Measurements from ENCODE around the gene CHD8. TPM values are rescaled to one million over a fixed set of nuclear protein-coding genes. Genes with fewer than 3 reads are reported as not detected.

CHD8 gene
- total and polyA plus RNA-seq, 2 of the 13 experiments (the other 11 are each of a cell fraction or from before 2014, with no cell fraction given), result 35.1 to 79.6 TPM

- DNase-seq (ENCODE audit: low spot score) (no peak), FAIRE-seq (no peak), ATAC-seq (peak; percentile 55; the same call in 2 of the 3 replicates)
- Histone ChIP-seq H4K20me1 (ENCODE audit: insufficient read depth, low read length) (no peaks in the 10 kb centered on the region), H3K9ac (ENCODE audit: insufficient read depth, low read depth, low read length) (peak overlapping the region; percentile 4; the same call in 1 of the 2 replicates), H3K36me3 (replicated peaks in 1 of 2; ENCODE audit: control insufficient read depth in 1 of 2, insufficient read depth in 2 of 2, low read length in 2 of 2) (no peaks in the 10 kb centered on the region), H3K4me2 (ENCODE audit: low read depth, low read length) (peak overlapping the region; percentile 48), H3K27ac (ENCODE audit: extremely low read length, insufficient read depth, low read length) (no peak overlapping the region), H3K4me1 (ENCODE audit: insufficient read depth, low read length) (no peaks in the 10 kb centered on the region), H3K4me3 (replicated peaks in 1 of 3; ENCODE audit: insufficient read depth in 1 of 3, low read depth in 2 of 3, low read length in 3 of 3) (peak overlapping the region in 1 of 3 experiments; percentile 4; a peak in 1 of 6 replicates), H3K9me3 (ENCODE audit: low read length) (no peaks in the 10 kb centered on the region), H3K27me3 (ENCODE audit: control insufficient read depth in 1 of 2, insufficient read depth in 2 of 2, low read length in 2 of 2) (no peaks in the 10 kb centered on the region), H2AFZ (ENCODE audit: low read length) (peak overlapping the region; percentile 75), H3K79me2 (ENCODE audit: insufficient read depth, low read length) (no peaks in the 10 kb centered on the region)
- TF ChIP-seq ZNF703 (CRISPR knock-in tag; IDR thresholded peaks at IDR 0.05; ENCODE audit: borderline replicate concordance) (no peak), ZMYM3 (CRISPR knock-in tag; IDR thresholded peaks at IDR 0.05) (peak; percentile 60; the same call in 1 of the 2 replicates), ZNF121 (CRISPR knock-in tag; IDR thresholded peaks at IDR 0.05) (peak; percentile 80), POGZ (CRISPR knock-in tag; IDR thresholded peaks at IDR 0.05) (0 out of 2 replicates have a peak, but pooled peaks have one; percentile 15), ZNF460 (CRISPR knock-in tag; IDR thresholded peaks at IDR 0.05; ENCODE audit: borderline replicate concordance) (peak; percentile 95), KDM1A (CRISPR knock-in tag; IDR thresholded peaks at IDR 0.05) (peak; percentile 39; the same call in 1 of the 2 replicates), GFI1 (CRISPR knock-in tag; IDR thresholded peaks at IDR 0.05; ENCODE audit: borderline replicate concordance) (0 out of 2 replicates have a peak, but pooled peaks have one; percentile 21)
- TF ChIP-seq, protein P1, sequence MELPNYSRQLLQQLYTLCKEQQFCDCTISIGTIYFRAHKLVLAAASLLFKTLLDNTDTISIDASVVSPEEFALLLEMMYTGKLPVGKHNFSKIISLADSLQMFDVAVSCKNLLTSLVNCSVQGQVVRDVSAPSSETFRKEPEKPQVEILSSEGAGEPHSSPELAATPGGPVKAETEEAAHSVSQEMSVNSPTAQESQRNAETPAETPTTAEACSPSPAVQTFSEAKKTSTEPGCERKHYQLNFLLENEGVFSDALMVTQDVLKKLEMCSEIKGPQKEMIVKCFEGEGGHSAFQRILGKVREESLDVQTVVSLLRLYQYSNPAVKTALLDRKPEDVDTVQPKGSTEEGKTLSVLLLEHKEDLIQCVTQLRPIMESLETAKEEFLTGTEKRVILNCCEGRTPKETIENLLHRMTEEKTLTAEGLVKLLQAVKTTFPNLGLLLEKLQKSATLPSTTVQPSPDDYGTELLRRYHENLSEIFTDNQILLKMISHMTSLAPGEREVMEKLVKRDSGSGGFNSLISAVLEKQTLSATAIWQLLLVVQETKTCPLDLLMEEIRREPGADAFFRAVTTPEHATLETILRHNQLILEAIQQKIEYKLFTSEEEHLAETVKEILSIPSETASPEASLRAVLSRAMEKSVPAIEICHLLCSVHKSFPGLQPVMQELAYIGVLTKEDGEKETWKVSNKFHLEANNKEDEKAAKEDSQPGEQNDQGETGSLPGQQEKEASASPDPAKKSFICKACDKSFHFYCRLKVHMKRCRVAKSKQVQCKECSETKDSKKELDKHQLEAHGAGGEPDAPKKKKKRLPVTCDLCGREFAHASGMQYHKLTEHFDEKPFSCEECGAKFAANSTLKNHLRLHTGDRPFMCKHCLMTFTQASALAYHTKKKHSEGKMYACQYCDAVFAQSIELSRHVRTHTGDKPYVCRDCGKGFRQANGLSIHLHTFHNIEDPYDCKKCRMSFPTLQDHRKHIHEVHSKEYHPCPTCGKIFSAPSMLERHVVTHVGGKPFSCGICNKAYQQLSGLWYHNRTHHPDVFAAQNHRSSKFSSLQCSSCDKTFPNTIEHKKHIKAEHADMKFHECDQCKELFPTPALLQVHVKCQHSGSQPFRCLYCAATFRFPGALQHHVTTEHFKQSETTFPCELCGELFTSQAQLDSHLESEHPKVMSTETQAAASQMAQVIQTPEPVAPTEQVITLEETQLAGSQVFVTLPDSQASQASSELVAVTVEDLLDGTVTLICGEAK (IDR thresholded peaks at IDR 0.05), result no peak
- TF ChIP-seq, protein P1 (CRISPR knock-in tag; IDR thresholded peaks at IDR 0.05), result no peak
- TF ChIP-seq, protein P2, sequence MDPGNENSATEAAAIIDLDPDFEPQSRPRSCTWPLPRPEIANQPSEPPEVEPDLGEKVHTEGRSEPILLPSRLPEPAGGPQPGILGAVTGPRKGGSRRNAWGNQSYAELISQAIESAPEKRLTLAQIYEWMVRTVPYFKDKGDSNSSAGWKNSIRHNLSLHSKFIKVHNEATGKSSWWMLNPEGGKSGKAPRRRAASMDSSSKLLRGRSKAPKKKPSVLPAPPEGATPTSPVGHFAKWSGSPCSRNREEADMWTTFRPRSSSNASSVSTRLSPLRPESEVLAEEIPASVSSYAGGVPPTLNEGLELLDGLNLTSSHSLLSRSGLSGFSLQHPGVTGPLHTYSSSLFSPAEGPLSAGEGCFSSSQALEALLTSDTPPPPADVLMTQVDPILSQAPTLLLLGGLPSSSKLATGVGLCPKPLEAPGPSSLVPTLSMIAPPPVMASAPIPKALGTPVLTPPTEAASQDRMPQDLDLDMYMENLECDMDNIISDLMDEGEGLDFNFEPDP (CRISPR knock-in tag; conservative IDR thresholded peaks at IDR 0.05), result 0 out of 2 replicates have a peak, but pooled peaks have one; percentile 42
- 48% methylated on average over 13 of the region's 13 CpGs for WGBS (ENCODE audit: low lambda C conversion rate)
- in situ Hi-C loops (cut with HindIII; ENCODE audit: extremely low pct_ligation_motif_present, low pct_unique_long_range_greater_than_20kb), result no loop called here
- CTCF ChIA-PET (ENCODE audit: low intra/inter-chr PET ratio, low total read pairs), result no interaction called here
- no TSS peak for BruUV-seq (replicated peaks)
- POLR2A ChIA-PET, result interaction anchor here (0.7 kb wide), 1 partner anchor 82 kb away, joined by 3 read pairs; no protein-coding TSS in a partner anchor
- intact Hi-C loops (cut with micrococcal nuclease; ENCODE audit: unreplicated experiment), result no loop called here
Observed at GRCh38 chr14:21343035-21343794, 112.7 kb downstream of the CHD8 start.
